Colonic mucosa (tissue), 4 donors: ENCODE data around the gene APOL1. TPM values are rescaled to one million over a fixed set of nuclear protein-coding genes. Genes with fewer than 3 reads are reported as not detected.

Source experiments
- DNase-seq: peaks from one replicate; pipeline ENCODE4 v3.0.0-alpha.2; 2020
- H3K27ac ChIP-seq: fragments of 200-600 bp; one replicate; pipeline ENCODE4 v1.8.0; 2021
- H3K27me3 ChIP-seq: fragments of 200-600 bp; one replicate; pipeline ENCODE4 v1.8.0; 2021
- H3K36me3 ChIP-seq: fragments of 200-600 bp; one replicate; pipeline ENCODE4 v1.8.0; 2021
- H3K4me1 ChIP-seq: fragments of 200-600 bp; one replicate; pipeline ENCODE4 v1.8.0; 2021; ENCODE audit warnings: mild to moderate bottlenecking
- H3K4me3 ChIP-seq: fragments of 200-600 bp; one replicate; pipeline ENCODE4 v1.8.0; 2021
- H3K9ac ChIP-seq, 2 donors: one replicate each; pipeline ENCODE4 v1.7.0; 2013; ENCODE audit warnings: control low read depth in 2 of 2, low read depth in 2 of 2, low read length in 2 of 2
- H3K9me3 ChIP-seq: fragments of 200-600 bp; one replicate; pipeline ENCODE4 v1.8.0; 2021
- intact Hi-C: fragments of 100-400 bp; cut with DNase I; formaldehyde crosslinking; loops from one replicate; pipeline ENCODE4 v1.14.1; 2022
- total RNA-seq, 2 donors: library from RNA; stranded (reverse); fragmentation: NEBNext Ultra II Directional in 1 of 2; extraction: Animal tissue kit (Norgen Biotek cat#: 25700) in 1 of 2; gene quantifications; one replicate each; pipeline ENCODE4 v1.2.1, GENCODE V29; 2021
- TF ChIP-seq, protein P1 (sequence below): fragments of 200-600 bp; IDR thresholded peaks from one replicate; pipeline ENCODE4 v1.8.0; 2022; ENCODE audit warnings: antibody characterized with exemption, mild to moderate bottlenecking
- donor health status: healthy.
- donor health status: DM: no; HTN: no; CAD: no.
- donor health status: DM: no; HTN: no; CAD: no.

The APOL1 gene
- total RNA-seq, 2 donors from 2014 or later = 14.7 to 34.6 TPM

DNA sequence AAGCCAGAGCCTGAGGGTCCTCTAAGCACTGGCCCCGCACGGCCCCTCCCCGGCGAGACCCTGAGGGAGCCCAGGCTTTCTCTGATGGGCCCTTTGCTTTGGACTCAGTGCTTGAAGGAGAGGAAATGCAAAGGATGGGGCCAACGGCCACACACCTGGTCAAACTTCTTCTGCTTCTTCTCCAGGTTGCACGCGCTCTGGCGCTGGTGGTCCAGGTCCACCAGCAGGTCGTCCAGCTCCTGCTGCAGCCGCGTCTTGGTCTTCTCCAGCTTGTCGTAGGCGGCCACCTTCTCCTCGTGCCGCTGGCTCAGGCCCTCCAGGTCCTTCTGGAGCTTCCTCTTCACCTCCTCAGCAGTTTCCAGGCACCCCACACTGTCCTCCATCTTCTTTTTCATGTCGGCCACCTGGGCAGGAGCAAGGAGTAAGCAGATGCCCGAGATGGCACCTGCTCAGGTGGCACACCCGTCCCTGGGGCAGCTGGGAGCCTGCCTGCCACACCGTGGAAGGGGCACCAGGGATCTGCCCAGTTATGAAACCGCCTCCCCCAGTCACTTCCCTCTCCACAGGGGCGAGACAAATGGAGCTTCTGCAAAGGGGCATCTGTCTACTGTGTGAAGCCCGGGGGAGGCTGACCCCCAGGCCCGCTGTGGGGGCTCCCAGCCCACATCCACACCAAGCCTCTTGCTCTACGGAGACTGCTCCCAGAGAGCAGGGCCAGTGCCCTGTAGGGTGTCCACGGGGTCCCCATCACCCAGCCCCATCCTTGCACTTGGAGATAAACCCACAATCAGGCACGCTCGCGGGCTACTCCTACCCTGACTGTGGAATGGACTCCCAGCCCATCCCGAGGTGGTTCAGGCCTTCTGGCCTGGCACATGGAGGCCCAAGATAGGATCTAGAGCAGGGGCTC lies 39.2 kb downstream of the APOL1 start:
- DNase-seq = no peak
- intact Hi-C loops = no loop called here
- H3K27ac ChIP-seq = no peak overlapping the region

DNA sequence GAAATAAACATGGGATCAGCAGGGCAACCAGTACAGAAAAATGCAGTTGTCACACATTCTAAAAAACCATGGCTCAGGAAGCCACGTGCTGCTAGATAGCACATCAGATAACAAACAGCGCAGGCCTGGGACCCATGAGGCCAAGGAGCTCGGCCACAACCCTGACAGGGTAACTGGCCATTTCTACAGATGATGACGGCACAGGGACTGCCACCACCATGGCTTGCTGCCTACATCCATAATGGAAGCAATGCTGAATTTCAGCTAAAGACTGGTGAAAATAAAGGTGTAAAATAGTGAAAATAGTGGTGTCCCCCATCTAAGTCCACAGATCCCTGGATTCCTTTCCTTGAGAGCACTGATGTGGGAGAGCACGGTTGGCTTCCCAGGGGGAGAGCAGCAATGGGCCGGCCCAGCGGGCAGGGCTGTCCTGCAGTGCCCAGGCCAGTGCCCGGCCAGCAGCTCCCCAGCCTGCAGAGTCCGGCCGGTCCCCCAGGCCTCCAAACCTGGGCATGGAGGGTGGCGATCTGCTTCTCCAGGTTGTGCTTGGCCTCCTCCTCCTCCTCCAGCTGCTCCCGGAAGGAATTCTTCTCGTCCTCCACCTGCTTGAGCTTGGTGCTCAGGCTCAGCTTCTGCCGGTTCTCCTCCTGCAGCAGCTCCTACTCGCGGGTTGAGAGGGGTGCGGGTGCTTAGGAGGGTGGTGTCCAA lies 40.0 kb downstream of the APOL1 start:
- Histone ChIP-seq H3K4me1 (no peaks in the 10 kb centered on the region), H3K9ac (no peak overlapping the region), H3K27ac (no peak overlapping the region), H3K36me3 (peaks cover 73% of the 10 kb centered on the region), H3K9me3 (no peaks in the 10 kb centered on the region), H3K27me3 (no peaks in the 10 kb centered on the region), H3K4me3 (no peak overlapping the region)
- no peak for DNase-seq
- intact Hi-C loops = no loop called here
- TF ChIP-seq, protein P1, sequence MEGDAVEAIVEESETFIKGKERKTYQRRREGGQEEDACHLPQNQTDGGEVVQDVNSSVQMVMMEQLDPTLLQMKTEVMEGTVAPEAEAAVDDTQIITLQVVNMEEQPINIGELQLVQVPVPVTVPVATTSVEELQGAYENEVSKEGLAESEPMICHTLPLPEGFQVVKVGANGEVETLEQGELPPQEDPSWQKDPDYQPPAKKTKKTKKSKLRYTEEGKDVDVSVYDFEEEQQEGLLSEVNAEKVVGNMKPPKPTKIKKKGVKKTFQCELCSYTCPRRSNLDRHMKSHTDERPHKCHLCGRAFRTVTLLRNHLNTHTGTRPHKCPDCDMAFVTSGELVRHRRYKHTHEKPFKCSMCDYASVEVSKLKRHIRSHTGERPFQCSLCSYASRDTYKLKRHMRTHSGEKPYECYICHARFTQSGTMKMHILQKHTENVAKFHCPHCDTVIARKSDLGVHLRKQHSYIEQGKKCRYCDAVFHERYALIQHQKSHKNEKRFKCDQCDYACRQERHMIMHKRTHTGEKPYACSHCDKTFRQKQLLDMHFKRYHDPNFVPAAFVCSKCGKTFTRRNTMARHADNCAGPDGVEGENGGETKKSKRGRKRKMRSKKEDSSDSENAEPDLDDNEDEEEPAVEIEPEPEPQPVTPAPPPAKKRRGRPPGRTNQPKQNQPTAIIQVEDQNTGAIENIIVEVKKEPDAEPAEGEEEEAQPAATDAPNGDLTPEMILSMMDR = no peak

More for the DNA sequence above, 39.2 kb downstream of the APOL1 start:
- Histone ChIP-seq H3K9ac (no peak overlapping the region), H3K4me3 (no peak overlapping the region), H3K36me3 (peaks cover 72% of the 10 kb centered on the region), H3K9me3 (no peaks in the 10 kb centered on the region), H3K4me1 (no peaks in the 10 kb centered on the region), H3K27me3 (no peaks in the 10 kb centered on the region)
- TF ChIP-seq, protein P1 = no peak

DNA sequence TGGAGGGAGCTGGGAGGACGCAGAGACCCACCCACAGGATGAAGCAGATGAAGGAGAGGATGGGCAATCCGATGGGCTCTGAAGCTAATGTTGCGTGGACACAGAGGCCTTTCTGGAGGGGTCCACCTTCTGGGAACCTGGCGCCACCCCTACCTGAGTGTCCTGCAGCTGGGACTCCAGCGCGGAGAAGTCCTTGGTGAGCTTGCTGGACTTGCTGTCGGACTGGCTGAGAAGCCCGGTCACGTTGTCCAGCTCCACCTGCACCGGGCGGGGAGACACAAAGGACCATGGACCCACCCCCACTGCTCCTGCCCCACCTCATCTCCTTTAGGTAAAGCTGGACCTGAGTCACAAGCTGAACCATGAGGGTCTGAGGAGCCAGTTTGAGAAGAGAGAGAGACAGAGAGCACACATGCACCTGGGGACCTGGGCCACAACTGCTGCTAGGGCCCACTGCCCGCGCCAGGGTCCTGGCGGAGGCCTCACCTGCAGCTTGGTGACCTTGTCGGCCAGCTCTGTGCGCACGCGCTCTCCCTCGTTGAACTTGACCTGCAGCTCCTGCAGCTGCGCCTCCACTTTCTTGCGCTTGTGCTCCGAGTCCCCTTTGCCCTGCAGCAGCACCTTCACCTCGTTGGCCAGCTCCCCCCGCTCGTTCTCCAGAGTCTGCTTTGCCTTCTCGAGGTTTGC lies 40.8 kb downstream of the APOL1 start:
- no peak overlapping the region for H3K4me3 ChIP-seq
- intact Hi-C loops = no loop called here
- peaks cover 73% of the 10 kb centered on the region for H3K36me3 ChIP-seq
- H3K4me1 ChIP-seq = no peaks in the 10 kb centered on the region
- H3K27me3 ChIP-seq = no peaks in the 10 kb centered on the region
- no peak overlapping the region for H3K9ac ChIP-seq
- TF ChIP-seq, protein P1 = no peak
- no peaks in the 10 kb centered on the region for H3K9me3 ChIP-seq
- H3K27ac ChIP-seq = no peak overlapping the region
- no peak for DNase-seq

DNA sequence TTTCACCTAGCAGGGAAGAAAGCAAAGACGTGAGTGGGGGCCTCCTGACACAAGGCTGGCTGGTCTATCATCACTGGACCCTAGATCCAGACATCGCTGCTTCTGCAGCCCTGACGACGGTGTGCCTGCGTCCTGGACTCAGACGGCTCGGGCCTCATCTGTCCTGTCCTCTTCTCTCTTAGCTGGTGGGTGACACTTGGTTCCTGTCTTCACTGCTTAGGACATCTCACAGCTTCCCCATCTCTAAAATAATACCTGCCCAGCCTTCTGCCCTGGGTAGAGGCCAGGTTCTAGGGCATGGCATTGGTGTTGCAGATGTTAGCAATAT lies 41.3 kb downstream of the APOL1 start:
- Histone ChIP-seq H3K36me3 (peaks cover 71% of the 10 kb centered on the region), H3K27ac (no peak overlapping the region), H3K27me3 (no peaks in the 10 kb centered on the region), H3K4me3 (no peak overlapping the region), H3K9ac (no peak overlapping the region), H3K4me1 (no peaks in the 10 kb centered on the region), H3K9me3 (no peaks in the 10 kb centered on the region)
- DNase-seq = no peak
- TF ChIP-seq, protein P1 = no peak
- intact Hi-C loops = no loop called here

DNA sequence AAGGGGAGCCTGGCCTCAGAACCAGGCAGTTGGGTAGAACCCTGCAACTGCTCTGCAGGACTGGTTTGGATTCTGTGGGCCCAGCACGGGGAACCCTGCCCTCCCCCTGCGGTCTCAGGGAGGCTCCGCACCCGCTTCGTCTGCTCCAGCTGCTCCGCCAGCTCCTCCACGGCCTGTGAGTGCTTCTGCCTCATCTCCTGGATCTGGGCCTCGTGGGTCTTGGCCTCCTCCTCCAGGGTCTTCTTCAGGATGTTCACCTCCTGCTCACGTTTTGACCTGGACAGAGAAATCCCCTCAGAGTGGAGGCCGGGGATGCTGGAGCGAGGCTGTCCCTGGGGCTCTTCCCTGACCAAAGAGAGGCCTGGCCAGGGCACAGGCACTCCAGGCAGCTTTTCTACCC lies 41.9 kb downstream of the APOL1 start:
- intact Hi-C loops = no loop called here
- Histone ChIP-seq H3K9me3 (no peaks in the 10 kb centered on the region), H3K36me3 (peaks cover 77% of the 10 kb centered on the region), H3K27ac (no peak overlapping the region), H3K4me1 (no peaks in the 10 kb centered on the region), H3K4me3 (no peak overlapping the region), H3K9ac (no peak overlapping the region), H3K27me3 (no peaks in the 10 kb centered on the region)
- no peak for DNase-seq
- TF ChIP-seq, protein P1 = no peak
